ENCODE measurements around the gene CTSD.

Gene CTSD

DNA sequence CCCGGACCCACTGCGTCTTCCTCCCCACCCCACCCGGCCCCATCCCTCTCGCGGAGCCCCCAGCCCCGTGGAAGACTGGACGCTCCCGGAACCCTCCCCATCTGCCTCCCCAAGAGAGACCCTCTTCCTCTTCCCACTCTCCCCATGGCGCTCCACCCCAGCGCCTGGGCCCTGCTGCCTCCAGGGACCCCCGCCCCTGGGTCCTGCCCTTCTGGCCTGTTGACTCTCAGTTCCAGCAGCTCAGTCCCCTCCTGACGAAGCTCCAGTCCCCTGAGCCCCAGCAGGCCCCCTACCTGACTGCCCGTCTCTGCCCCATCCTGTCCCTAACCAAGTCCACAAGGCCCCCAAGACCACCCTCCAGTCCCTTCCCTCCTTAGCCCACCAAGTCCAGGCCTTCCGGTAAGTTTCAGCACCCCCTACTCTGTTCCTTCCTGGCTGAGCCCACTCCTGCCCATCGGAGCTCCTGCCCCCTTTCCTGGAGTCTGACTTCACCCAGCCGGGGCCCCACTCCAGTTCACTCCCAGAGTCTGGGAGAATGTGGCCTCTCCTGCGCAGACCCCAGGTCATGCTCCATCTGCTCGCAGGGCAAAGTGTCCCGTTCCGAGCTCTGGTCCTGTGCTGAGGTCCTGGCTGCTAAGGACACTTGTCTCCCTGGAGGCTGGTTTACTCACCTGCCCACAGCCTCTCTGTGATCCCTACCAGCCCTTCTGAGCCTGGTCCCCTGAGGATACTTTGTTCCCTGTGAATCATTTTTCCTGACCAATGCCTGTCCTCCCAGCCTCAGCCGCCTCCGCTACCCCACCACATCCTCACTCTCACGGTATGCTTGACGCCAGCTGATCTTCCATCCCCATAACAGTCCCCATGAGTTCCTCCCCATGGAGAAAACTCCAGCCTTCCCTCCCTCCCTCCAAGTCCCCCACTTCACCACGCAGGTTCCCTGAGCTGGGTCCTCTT lies 14.1 kb downstream of the CTSD start:
- DNase-seq (ENCODE audit: low spot score) (peak; percentile 50), ATAC-seq (ENCODE audit: low read depth) (peak; percentile 57)
- TF ChIP-seq, protein P1, sequence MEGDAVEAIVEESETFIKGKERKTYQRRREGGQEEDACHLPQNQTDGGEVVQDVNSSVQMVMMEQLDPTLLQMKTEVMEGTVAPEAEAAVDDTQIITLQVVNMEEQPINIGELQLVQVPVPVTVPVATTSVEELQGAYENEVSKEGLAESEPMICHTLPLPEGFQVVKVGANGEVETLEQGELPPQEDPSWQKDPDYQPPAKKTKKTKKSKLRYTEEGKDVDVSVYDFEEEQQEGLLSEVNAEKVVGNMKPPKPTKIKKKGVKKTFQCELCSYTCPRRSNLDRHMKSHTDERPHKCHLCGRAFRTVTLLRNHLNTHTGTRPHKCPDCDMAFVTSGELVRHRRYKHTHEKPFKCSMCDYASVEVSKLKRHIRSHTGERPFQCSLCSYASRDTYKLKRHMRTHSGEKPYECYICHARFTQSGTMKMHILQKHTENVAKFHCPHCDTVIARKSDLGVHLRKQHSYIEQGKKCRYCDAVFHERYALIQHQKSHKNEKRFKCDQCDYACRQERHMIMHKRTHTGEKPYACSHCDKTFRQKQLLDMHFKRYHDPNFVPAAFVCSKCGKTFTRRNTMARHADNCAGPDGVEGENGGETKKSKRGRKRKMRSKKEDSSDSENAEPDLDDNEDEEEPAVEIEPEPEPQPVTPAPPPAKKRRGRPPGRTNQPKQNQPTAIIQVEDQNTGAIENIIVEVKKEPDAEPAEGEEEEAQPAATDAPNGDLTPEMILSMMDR (IDR thresholded peaks at IDR 0.05; ENCODE audit: poor library complexity, severe bottlenecking): no peak
- H3K27ac ChIP-seq (ENCODE audit: poor library complexity, severe bottlenecking): peak overlapping the region; percentile 5
- H3K9me3 ChIP-seq (ENCODE audit: severe bottlenecking): no peaks in the 10 kb centered on the region
- peaks cover 6% of the 10 kb centered on the region for H3K4me1 ChIP-seq (ENCODE audit: insufficient read depth, poor library complexity, severe bottlenecking)
- peaks cover 12% of the 10 kb centered on the region for H3K27me3 ChIP-seq (ENCODE audit: insufficient read depth, poor library complexity, severe bottlenecking)
- peak overlapping the region; percentile 33 for H3K4me3 ChIP-seq (ENCODE audit: severe bottlenecking)
- H3K36me3 ChIP-seq (ENCODE audit: low read depth): no peaks in the 10 kb centered on the region

DNA sequence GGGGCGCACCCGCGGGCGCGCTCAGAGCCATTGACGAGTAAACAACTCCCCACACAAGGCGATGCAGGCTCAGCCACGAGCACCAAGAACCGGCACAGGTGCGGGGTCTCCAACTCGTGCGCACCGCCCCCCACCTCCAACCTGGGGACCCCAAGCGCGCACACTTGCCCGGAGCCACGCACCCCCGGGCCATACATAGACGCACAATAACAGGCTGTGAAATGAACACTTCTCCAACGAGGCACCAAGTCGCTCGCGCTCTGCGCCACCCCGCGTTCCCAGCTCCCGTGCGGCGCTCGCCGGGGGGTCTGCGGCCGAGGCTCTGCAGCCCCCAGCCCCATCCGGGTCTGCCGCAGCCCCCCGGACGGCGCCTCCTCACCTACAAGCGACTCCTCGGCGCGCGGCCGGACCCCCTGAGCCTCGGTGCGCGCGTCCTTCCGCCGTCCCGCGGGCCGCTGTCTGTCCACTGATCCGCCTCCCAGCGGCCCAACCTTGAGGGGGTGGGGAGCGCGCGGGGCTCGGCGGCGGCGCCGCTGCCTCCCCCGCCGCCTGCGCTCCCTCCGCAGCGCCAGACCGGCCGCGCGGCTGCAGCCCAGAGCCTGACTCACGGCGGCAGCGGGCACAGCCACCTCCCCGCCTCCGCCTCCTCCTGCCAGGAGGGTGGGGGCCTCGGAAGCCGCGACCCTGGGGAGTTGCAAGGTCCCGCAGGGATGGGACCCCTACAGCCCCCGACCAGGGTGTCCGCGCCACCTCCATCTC lies 14.9 kb downstream of the CTSD start:
- DNase-seq (ENCODE audit: low spot score): peak; percentile 54
- peak; percentile 38 for ATAC-seq (ENCODE audit: low read depth)
- peak overlapping the region; percentile 33 for H3K4me3 ChIP-seq (ENCODE audit: severe bottlenecking)
- peaks cover 6% of the 10 kb centered on the region for H3K4me1 ChIP-seq (ENCODE audit: insufficient read depth, poor library complexity, severe bottlenecking)
- TF ChIP-seq, protein P1 (IDR thresholded peaks at IDR 0.05; ENCODE audit: poor library complexity, severe bottlenecking): no peak
- H3K27me3 ChIP-seq (ENCODE audit: insufficient read depth, poor library complexity, severe bottlenecking): peaks cover 12% of the 10 kb centered on the region
- no peak overlapping the region for H3K27ac ChIP-seq (ENCODE audit: poor library complexity, severe bottlenecking)
- H3K36me3 ChIP-seq (ENCODE audit: low read depth): no peaks in the 10 kb centered on the region
- no peaks in the 10 kb centered on the region for H3K9me3 ChIP-seq (ENCODE audit: severe bottlenecking)

DNA sequence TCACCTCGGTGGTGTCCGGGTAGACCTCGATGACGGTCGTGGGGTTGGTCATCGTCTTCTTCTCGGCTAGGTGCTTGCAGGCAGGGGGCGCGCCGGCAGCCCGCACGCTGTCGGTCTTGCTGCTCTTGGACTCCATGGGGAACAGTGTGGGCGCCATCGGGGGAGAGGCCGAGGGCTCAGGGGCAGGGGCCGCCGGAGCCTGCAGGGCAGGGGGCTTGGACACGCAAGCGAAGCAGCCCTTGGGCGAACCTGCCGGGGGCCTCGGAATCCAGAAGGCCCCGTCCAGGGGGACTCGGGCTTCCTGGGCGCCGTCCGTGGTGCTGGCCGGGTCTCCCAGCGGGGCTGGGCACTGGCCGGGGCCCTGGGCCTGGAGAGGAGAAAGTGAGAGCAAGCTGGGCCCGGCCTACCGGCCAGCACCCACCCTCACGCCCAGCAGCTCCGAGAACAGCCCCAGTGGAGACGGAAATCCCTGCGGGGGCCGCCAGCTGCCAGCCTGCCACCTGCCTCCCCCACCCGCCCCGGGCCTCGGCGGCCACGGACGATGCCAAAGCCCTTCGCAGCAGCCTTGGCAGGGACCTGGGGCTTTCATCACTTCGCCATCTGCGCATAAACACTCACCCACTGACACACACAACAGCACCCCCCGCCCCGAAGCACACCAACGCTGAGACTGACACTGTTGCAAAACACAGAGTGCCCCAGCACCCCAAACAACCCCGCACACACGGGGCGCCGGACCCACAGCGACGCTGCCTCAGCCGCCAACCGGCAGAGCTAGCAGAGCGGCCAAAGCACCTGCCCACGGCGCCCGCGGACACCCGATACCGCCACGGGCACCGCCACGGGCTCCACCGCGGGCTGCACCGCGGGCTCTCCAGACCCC lies 15.7 kb downstream of the CTSD start:
- TF ChIP-seq, protein P1 (IDR thresholded peaks at IDR 0.05; ENCODE audit: poor library complexity, severe bottlenecking): no peak
- H3K4me3 ChIP-seq (ENCODE audit: severe bottlenecking): peak overlapping the region; percentile 33
- H3K4me1 ChIP-seq (ENCODE audit: insufficient read depth, poor library complexity, severe bottlenecking): peaks cover 6% of the 10 kb centered on the region
- no peak overlapping the region for H3K27ac ChIP-seq (ENCODE audit: poor library complexity, severe bottlenecking)
- DNase-seq (ENCODE audit: low spot score) (peak; percentile 52), ATAC-seq (ENCODE audit: low read depth) (no peak)
- peaks cover 12% of the 10 kb centered on the region for H3K27me3 ChIP-seq (ENCODE audit: insufficient read depth, poor library complexity, severe bottlenecking)
- no peaks in the 10 kb centered on the region for H3K9me3 ChIP-seq (ENCODE audit: severe bottlenecking)
- H3K36me3 ChIP-seq (ENCODE audit: low read depth): no peaks in the 10 kb centered on the region

GRCh38 chr11:1746956-1747752 lies 16.6 kb downstream of the CTSD start:
- DNase-seq (ENCODE audit: low spot score) (peak; percentile 51), ATAC-seq (ENCODE audit: low read depth) (no peak)
- H3K27me3 ChIP-seq (ENCODE audit: insufficient read depth, poor library complexity, severe bottlenecking): peaks cover 12% of the 10 kb centered on the region
- H3K27ac ChIP-seq (ENCODE audit: poor library complexity, severe bottlenecking): no peak overlapping the region
- no peaks in the 10 kb centered on the region for H3K36me3 ChIP-seq (ENCODE audit: low read depth)
- H3K4me3 ChIP-seq (ENCODE audit: severe bottlenecking): no peak overlapping the region
- no peaks in the 10 kb centered on the region for H3K9me3 ChIP-seq (ENCODE audit: severe bottlenecking)
- peaks cover 6% of the 10 kb centered on the region for H3K4me1 ChIP-seq (ENCODE audit: insufficient read depth, poor library complexity, severe bottlenecking)
- TF ChIP-seq, protein P1 (IDR thresholded peaks at IDR 0.05; ENCODE audit: poor library complexity, severe bottlenecking): no peak

Measured in RWPE2 (cell line).